ENCODE results near the gene FKRP. TPM values are rescaled to one million over a fixed set of nuclear protein-coding genes. Genes with fewer than 3 reads are reported as not detected.

The FKRP gene
- total and polyA plus RNA-seq, 2 of the 13 experiments (the other 11 are each of a cell fraction or from before 2014, with no cell fraction given), result 7.3 to 9.8 TPM

DNA sequence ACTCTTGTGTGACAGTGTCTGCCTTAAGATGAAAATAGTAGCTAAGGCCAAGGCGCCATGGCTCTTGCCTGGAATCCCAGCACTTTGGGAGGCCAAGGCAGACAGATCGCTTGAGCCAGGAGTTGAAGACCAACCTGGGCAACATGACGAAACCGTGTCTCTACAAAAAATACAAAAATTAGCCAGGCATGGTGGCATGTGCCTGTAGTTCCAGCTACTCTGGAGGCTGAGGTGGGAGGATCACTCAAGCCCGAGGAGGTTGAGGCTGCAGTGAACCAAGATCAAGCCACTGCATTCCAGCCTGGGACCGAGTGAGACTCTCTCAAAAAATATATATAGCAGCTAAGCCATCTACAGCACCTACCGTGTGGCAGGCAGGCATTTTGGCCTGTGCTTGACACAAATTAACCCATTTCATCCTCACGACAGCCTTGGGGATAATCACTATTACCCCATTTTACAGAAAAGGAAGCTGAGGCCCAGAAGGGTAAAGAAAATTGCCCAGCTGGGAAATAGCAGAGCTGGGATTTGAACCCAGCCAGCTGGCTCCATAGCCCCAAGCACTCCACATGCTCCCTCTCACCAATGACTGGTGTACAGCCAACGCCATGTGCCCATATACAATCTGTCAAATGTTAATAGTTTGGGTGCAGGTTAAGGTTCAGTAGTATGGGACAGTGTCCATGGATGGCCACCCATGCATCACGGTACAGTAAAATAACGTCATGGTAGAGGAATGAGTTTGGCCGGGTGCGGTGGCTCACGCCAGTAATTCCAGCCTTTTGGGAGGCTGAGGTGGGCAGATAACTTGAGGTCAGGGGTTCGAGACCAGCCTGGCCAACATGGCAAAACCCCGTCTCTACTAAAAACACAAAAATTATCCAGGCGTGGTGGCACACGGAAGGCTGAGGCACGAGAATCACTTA is 39.5 kb downstream of the FKRP start (continued):
- TF ChIP-seq NAIF1 (CRISPR knock-in tag; IDR thresholded peaks at IDR 0.05; ENCODE audit: borderline replicate concordance), result no peak
- TF ChIP-seq, protein P1, sequence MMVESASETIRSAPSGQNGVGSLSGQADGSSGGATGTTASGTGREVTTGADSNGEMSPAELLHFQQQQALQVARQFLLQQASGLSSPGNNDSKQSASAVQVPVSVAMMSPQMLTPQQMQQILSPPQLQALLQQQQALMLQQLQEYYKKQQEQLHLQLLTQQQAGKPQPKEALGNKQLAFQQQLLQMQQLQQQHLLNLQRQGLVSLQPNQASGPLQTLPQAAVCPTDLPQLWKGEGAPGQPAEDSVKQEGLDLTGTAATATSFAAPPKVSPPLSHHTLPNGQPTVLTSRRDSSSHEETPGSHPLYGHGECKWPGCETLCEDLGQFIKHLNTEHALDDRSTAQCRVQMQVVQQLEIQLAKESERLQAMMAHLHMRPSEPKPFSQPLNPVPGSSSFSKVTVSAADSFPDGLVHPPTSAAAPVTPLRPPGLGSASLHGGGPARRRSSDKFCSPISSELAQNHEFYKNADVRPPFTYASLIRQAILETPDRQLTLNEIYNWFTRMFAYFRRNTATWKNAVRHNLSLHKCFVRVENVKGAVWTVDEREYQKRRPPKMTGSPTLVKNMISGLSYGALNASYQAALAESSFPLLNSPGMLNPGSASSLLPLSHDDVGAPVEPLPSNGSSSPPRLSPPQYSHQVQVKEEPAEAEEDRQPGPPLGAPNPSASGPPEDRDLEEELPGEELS (CRISPR knock-in tag; IDR thresholded peaks at IDR 0.05), result no peak; the same call in 1 of the 2 replicates
- no peak for TF ChIP-seq SMC3 (IDR thresholded peaks at IDR 0.05; ENCODE audit: low read length)
- TF ChIP-seq ZNF317 (CRISPR knock-in tag; IDR thresholded peaks at IDR 0.05), result no peak
- no peak for TF ChIP-seq LCORL (IDR thresholded peaks at IDR 0.05)
- no peak for TF ChIP-seq LCORL (CRISPR knock-in tag; IDR thresholded peaks at IDR 0.05)
- no peak for TF ChIP-seq ZNF251 (CRISPR knock-in tag; IDR thresholded peaks at IDR 0.05)
- TF ChIP-seq, protein P2, sequence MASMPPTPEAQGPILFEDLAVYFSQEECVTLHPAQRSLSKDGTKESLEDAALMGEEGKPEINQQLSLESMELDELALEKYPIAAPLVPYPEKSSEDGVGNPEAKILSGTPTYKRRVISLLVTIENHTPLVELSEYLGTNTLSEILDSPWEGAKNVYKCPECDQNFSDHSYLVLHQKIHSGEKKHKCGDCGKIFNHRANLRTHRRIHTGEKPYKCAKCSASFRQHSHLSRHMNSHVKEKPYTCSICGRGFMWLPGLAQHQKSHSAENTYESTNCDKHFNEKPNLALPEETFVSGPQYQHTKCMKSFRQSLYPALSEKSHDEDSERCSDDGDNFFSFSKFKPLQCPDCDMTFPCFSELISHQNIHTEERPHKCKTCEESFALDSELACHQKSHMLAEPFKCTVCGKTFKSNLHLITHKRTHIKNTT (CRISPR knock-in tag; IDR thresholded peaks at IDR 0.05), result no peak
- TF ChIP-seq NCOA1 (CRISPR knock-in tag; IDR thresholded peaks at IDR 0.05), result no peak
- no peak for TF ChIP-seq MED13 (CRISPR knock-in tag; IDR thresholded peaks at IDR 0.05)
- no peak for TF ChIP-seq ATF7 (IDR thresholded peaks at IDR 0.05)
- TF ChIP-seq ATF7 (CRISPR knock-in tag; IDR thresholded peaks at IDR 0.05), result no peak
- no peak for TF ChIP-seq GZF1 (CRISPR knock-in tag; IDR thresholded peaks at IDR 0.05)
- TF ChIP-seq, protein P3, sequence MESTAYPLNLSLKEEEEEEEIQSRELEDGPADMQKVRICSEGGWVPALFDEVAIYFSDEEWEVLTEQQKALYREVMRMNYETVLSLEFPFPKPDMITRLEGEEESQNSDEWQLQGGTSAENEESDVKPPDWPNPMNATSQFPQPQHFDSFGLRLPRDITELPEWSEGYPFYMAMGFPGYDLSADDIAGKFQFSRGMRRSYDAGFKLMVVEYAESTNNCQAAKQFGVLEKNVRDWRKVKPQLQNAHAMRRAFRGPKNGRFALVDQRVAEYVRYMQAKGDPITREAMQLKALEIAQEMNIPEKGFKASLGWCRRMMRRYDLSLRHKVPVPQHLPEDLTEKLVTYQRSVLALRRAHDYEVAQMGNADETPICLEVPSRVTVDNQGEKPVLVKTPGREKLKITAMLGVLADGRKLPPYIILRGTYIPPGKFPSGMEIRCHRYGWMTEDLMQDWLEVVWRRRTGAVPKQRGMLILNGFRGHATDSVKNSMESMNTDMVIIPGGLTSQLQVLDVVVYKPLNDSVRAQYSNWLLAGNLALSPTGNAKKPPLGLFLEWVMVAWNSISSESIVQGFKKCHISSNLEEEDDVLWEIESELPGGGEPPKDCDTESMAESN (CRISPR knock-in tag; conservative IDR thresholded peaks at IDR 0.05), result peak; percentile 9; the same call in 1 of the 2 replicates
- no peak for TF ChIP-seq SIN3B (IDR thresholded peaks at IDR 0.05; ENCODE audit: low read length)
- TF ChIP-seq, protein P4, sequence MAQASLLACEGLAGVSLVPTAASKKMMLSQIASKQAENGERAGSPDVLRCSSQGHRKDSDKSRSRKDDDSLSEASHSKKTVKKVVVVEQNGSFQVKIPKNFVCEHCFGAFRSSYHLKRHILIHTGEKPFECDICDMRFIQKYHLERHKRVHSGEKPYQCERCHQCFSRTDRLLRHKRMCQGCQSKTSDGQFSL (CRISPR knock-in tag; IDR thresholded peaks at IDR 0.05), result no peak
- no peak for TF ChIP-seq ZNF234 (CRISPR knock-in tag; conservative IDR thresholded peaks at IDR 0.05)
- TF ChIP-seq KLF15 (CRISPR knock-in tag; IDR thresholded peaks at IDR 0.05; ENCODE audit: borderline replicate concordance), result no peak
- TF ChIP-seq ZNF709 (CRISPR knock-in tag; IDR thresholded peaks at IDR 0.05), result no peak
- no peak for TF ChIP-seq ZNF207 (IDR thresholded peaks at IDR 0.05; ENCODE audit: borderline replicate concordance)
- peak; percentile 96 for TF ChIP-seq ZNF629 (CRISPR knock-in tag; conservative IDR thresholded peaks at IDR 0.05)
- TF ChIP-seq ZNF652 (CRISPR knock-in tag; IDR thresholded peaks at IDR 0.05; ENCODE audit: borderline replicate concordance, low read depth), result no peak
- TF ChIP-seq, protein P5, sequence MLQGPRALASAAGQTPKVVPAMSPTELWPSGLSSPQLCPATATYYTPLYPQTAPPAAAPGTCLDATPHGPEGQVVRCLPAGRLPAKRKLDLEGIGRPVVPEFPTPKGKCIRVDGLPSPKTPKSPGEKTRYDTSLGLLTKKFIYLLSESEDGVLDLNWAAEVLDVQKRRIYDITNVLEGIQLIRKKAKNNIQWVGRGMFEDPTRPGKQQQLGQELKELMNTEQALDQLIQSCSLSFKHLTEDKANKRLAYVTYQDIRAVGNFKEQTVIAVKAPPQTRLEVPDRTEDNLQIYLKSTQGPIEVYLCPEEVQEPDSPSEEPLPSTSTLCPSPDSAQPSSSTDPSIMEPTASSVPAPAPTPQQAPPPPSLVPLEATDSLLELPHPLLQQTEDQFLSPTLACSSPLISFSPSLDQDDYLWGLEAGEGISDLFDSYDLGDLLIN (CRISPR knock-in tag; IDR thresholded peaks at IDR 0.05; ENCODE audit: borderline replicate concordance), result no peak
- no peak for TF ChIP-seq TRIM24 (CRISPR knock-in tag; IDR thresholded peaks at IDR 0.05)
- no peak for TF ChIP-seq ZNF253 (CRISPR knock-in tag; IDR thresholded peaks at IDR 0.05; ENCODE audit: borderline replicate concordance)
